Stimulated activated CD4-positive, alpha-beta T cell treated with anti-CD3 and anti-CD28 coated beads, Interleukin-15, amount 100 ng/mL, for 48 hours (primary cell): Measurements from ENCODE around the gene UBE3D.
"Not testable (repeated sequence)": the region's sequence is repeated elsewhere in the genome, so short reads cannot be mapped to it uniquely, and the experiment has no call there.

Experiments
- DNase-seq, 2 donors: peaks; one replicate each; pipeline ENCODE4 v3.0.0-alpha.2; 2020; ENCODE audit warnings: low read depth in 2 of 2

UBE3D gene

GRCh38 chr6:82978362-82978945 is 87.2 kb downstream of the UBE3D start:
- no peak for DNase-seq

GRCh38 chr6:82976179-82976578 is 89.5 kb downstream of the UBE3D start:
- no peak for DNase-seq

GRCh38 chr6:82971877-82972460 is 93.7 kb downstream of the UBE3D start:
- no peak for DNase-seq

- no peak for DNase-seq
These were observed 94.8 kb downstream of the UBE3D start for GRCh38 chr6:82970839-82971238.

- no peak for DNase-seq
These were observed 96.9 kb downstream of the UBE3D start for GRCh38 chr6:82968708-82969107.

- DNase-seq: no peak
These were observed 102.3 kb downstream of the UBE3D start for GRCh38 chr6:82963191-82963925.

GRCh38 chr6:82959385-82959941 is 106.2 kb downstream of the UBE3D start:
- DNase-seq: no peak

GRCh38 chr6:82958551-82958950 is 107.1 kb downstream of the UBE3D start:
- no peak for DNase-seq

GRCh38 chr6:82957868-82958245 is 107.8 kb downstream of the UBE3D start:
- DNase-seq: no peak

- no peak for DNase-seq
These were observed 108.3 kb downstream of the UBE3D start for GRCh38 chr6:82957171-82957867.

GRCh38 chr6:82955841-82956240 is 109.8 kb downstream of the UBE3D start:
- DNase-seq: no peak

GRCh38 chr6:82954937-82955577 is 110.6 kb downstream of the UBE3D start:
- no peak for DNase-seq

- no peak for DNase-seq
These were observed 111.3 kb downstream of the UBE3D start for GRCh38 chr6:82954356-82954755.

- no peak for DNase-seq
These were observed 111.8 kb downstream of the UBE3D start for GRCh38 chr6:82953871-82954270.

- no peak for DNase-seq
These were observed 113.7 kb downstream of the UBE3D start for GRCh38 chr6:82951935-82952334.

- DNase-seq: no peak
These were observed 114.3 kb downstream of the UBE3D start for GRCh38 chr6:82951389-82951788.

GRCh38 chr6:82930915-82931314 is 134.7 kb downstream of the UBE3D start:
- not testable (repeated sequence) for DNase-seq

GRCh38 chr6:82924799-82925535 is 140.7 kb downstream of the UBE3D start:
- no peak for DNase-seq

GRCh38 chr6:82921258-82921657 is 144.4 kb downstream of the UBE3D start:
- DNase-seq: no peak

GRCh38 chr6:82917346-82918064 is 148.1 kb downstream of the UBE3D start:
- no peak for DNase-seq
